Activated B cell treated with CpG ODN at 0.5 μM for 24 hours (primary cell): ENCODE measurements around the gene NFASC. TPM values are rescaled to one million over a fixed set of nuclear protein-coding genes. Genes with fewer than 3 reads are reported as not detected.

Source experiments
- ATAC-seq: fragments of 200-7000 bp; cut with Tn5 transposase; one replicate; pipeline ENCODE4 v1.10.0; 2021; ENCODE audit warnings: low read depth, mild to moderate bottlenecking, moderate library complexity
- CTCF ChIA-PET: fragments of 350-600 bp; sonication (Branson Sonifier 250); formaldehyde crosslinking; loops from one replicate; lab custom pipeline; 2021; ENCODE audit warnings: antibody characterized with exemption; lab: Charles Lee
- POLR2A ChIA-PET: fragments of 350-600 bp; sonication (Branson Sonifier 250); formaldehyde crosslinking; loops from one replicate; lab custom pipeline; 2021; ENCODE audit warnings: antibody characterized with exemption; lab: Charles Lee
- DNase-seq: peaks from one replicate; pipeline ENCODE4 v3.0.0; 2022
- H3K27ac Mint-ChIP-seq: one replicate; pipeline ENCODE4 v1.8.0; 2020; ENCODE audit warnings: mixed read lengths
- H3K27me3 Mint-ChIP-seq: one replicate; pipeline ENCODE4 v1.8.0; 2021; ENCODE audit warnings: mixed read lengths
- H3K36me3 Mint-ChIP-seq: one replicate; pipeline ENCODE4 v1.8.0; 2021; ENCODE audit warnings: low read depth, mixed read lengths
- H3K4me1 Mint-ChIP-seq: one replicate; pipeline ENCODE4 v1.8.0; 2021; ENCODE audit warnings: mixed read lengths
- H3K4me3 Mint-ChIP-seq: one replicate; pipeline ENCODE4 v1.8.0; 2020; ENCODE audit warnings: mild to moderate bottlenecking, mixed read lengths
- H3K9me3 Mint-ChIP-seq: one replicate; pipeline ENCODE4 v1.8.0; 2020; ENCODE audit warnings: mixed read lengths
- intact Hi-C: fragments of 100-400 bp; cut with micrococcal nuclease; formaldehyde crosslinking; loops from one replicate; pipeline ENCODE4 v1.15.1; 2024
- total RNA-seq: library from RNA; stranded (reverse); gene quantifications from 2 replicates; pipeline ENCODE4 v1.2.3, GENCODE V29; 2022
- TF ChIP-seq, protein P1 (sequence below): fragments of 200-600 bp; IDR thresholded peaks from one replicate; pipeline ENCODE4 v1.8.0; 2022; ENCODE audit warnings: antibody characterized with exemption, mild to moderate bottlenecking

The NFASC gene
- total RNA-seq, 1 donor from 2014 or later, result 0.07 TPM

DNA sequence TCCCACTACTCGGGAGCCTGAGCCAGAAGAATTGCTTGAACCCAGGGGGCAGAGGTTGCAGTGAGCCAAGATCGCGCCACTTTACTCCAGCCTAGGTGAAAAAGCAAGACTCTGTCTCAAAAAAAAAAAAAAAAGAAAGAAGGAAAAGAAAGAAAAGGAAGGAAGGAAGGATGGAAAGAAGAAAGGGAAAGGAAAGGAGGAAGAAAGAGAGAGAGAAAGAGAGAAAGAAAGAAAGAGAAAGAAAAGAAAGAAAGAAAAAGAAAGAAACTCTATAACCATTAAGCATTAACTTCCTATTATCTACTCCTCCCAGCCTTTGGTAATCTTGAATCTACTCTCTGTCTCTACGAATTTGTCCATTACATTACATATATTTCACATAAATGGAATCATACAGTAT is 6.9 kb upstream of the NFASC start:
- TF ChIP-seq, protein P1, sequence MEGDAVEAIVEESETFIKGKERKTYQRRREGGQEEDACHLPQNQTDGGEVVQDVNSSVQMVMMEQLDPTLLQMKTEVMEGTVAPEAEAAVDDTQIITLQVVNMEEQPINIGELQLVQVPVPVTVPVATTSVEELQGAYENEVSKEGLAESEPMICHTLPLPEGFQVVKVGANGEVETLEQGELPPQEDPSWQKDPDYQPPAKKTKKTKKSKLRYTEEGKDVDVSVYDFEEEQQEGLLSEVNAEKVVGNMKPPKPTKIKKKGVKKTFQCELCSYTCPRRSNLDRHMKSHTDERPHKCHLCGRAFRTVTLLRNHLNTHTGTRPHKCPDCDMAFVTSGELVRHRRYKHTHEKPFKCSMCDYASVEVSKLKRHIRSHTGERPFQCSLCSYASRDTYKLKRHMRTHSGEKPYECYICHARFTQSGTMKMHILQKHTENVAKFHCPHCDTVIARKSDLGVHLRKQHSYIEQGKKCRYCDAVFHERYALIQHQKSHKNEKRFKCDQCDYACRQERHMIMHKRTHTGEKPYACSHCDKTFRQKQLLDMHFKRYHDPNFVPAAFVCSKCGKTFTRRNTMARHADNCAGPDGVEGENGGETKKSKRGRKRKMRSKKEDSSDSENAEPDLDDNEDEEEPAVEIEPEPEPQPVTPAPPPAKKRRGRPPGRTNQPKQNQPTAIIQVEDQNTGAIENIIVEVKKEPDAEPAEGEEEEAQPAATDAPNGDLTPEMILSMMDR, result no peak
- intact Hi-C loops, result no loop called here
- ATAC-seq (no peak), DNase-seq (no peak)
- ChIA-PET CTCF (no interaction called here), POLR2A (no interaction called here)
- Mint-ChIP-seq H3K4me1 (no peaks in the 10 kb centered on the region), H3K4me3 (no peak overlapping the region), H3K27ac (no peak overlapping the region), H3K9me3 (peaks cover 5% of the 10 kb centered on the region), H3K36me3 (no peaks in the 10 kb centered on the region), H3K27me3 (peaks cover 15% of the 10 kb centered on the region)

DNA sequence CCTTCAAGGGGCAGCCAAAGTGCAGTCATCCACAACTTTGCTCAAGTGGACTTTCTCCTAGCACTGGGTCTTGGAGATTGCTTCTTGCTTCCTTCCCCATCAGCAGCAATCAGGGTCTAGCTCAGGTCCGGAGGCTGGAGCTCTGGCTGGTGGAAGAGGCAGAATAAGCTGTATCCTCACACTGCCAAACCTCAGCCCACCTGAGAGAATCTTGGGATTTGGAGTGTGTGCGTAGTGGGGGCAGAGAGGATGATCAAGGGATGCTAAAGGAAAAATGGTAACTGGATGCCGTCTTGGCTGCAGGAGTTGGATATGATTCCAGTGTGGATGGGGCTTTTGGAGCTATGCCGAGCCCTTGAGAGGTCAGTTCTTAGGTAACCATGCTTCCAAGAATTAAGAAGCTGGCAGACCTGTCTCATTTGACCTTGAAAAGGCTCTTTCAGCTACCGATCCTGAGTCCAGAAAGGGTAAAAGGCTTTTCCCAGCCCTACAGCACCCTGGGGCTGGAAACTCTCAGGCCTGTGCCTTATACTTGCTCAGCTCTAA is 4.5 kb upstream of the NFASC start:
- H3K27me3 Mint-ChIP-seq, result peaks cover 15% of the 10 kb centered on the region
- POLR2A ChIA-PET, result no interaction called here
- CTCF ChIA-PET, result no interaction called here
- intact Hi-C loops, result no loop called here
- DNase-seq (no peak), ATAC-seq (no peak)
- peaks cover 5% of the 10 kb centered on the region for H3K9me3 Mint-ChIP-seq
- no peak overlapping the region for H3K27ac Mint-ChIP-seq
- no peak overlapping the region for H3K4me3 Mint-ChIP-seq
- H3K4me1 Mint-ChIP-seq, result no peaks in the 10 kb centered on the region
- TF ChIP-seq, protein P1, result no peak
- no peaks in the 10 kb centered on the region for H3K36me3 Mint-ChIP-seq

DNA sequence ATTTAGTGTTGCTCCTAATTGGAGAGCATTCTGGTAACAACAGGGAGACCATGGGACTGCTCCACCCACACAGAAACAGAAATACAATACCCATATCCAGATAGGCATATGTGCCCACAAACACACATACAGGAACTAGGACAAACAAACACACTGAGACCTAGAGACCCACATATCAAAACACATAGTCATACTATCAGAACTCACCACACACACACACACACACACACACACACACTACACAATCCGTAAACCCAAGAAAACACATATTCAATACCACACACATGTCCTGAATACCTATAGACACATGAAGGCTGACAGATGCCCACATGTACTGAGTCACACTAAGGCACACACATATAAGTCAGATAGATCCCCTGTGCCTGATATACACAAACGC is 3.5 kb upstream of the NFASC start:
- intact Hi-C loops, result no loop called here
- H3K4me3 Mint-ChIP-seq, result no peak overlapping the region

DNA sequence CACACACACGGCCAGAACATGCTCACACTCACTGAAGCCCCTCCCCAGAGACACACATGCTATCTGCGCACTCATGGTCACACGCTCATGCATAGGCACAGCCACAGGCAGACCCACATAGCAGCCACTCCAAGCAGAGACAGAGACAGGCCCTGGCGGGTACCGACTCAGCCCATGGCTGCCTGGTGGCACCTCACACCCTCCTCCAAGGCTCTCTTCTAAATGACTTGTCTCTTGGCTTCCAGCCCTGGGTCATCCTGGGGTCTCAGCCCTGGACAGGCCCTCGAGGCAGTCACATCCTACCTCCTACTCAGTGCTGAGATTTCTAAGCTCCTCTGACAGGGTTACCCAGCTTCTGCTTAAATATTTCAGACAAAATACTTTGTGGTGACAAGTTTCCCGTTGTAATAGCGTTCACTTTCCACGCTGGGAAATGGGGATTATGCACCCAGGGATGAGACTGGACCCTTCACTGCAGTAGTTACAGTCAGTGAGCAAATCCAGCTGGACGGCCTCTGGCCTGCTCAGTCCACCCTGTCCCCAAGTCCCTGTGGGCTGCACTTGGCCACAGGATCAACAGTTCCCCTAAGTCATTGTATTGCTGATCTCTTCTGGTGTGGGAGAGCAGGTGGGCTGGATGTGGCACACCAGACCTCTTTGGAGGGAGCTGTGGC is 2.9 kb upstream of the NFASC start:
- no peak for ATAC-seq
- ChIA-PET POLR2A (no interaction called here), CTCF (no interaction called here)
- TF ChIP-seq, protein P1, result no peak
- intact Hi-C loops, result no loop called here
- DNase-seq, result no peak
- no peak overlapping the region for H3K4me3 Mint-ChIP-seq
- no peaks in the 10 kb centered on the region for H3K9me3 Mint-ChIP-seq
- no peaks in the 10 kb centered on the region for H3K36me3 Mint-ChIP-seq
- no peaks in the 10 kb centered on the region for H3K4me1 Mint-ChIP-seq
- H3K27ac Mint-ChIP-seq, result no peak overlapping the region
- peaks cover 15% of the 10 kb centered on the region for H3K27me3 Mint-ChIP-seq

More for the DNA sequence above, 3.5 kb upstream of the NFASC start:
- CTCF ChIA-PET, result no interaction called here
- POLR2A ChIA-PET, result no interaction called here
- Mint-ChIP-seq H3K27ac (no peak overlapping the region), H3K4me1 (no peaks in the 10 kb centered on the region), H3K9me3 (no peaks in the 10 kb centered on the region), H3K36me3 (no peaks in the 10 kb centered on the region), H3K27me3 (peaks cover 15% of the 10 kb centered on the region)
- TF ChIP-seq, protein P1, result no peak
- no peak for DNase-seq
- ATAC-seq, result no peak

DNA sequence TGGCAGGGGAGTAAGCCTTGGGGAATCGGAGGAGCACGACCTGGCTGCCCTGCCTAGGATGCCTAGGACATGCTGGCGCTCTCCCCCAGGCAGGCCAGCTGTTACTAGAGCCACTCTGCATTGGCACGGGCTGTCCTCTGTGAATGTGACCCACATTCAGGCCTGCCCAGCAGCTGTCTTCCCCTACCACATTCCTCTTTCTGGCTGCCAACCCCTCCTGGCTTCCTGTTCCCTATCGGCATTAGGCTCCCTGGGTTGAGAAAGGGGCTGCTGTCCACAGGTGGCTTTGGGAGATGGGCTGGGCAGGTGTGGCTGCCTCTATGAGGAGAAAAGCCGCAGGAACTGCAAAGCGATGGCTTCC is 2.3 kb upstream of the NFASC start:
- Mint-ChIP-seq H3K36me3 (no peaks in the 10 kb centered on the region), H3K9me3 (no peaks in the 10 kb centered on the region), H3K27me3 (peaks cover 15% of the 10 kb centered on the region), H3K4me3 (no peak overlapping the region), H3K27ac (no peak overlapping the region), H3K4me1 (no peaks in the 10 kb centered on the region)
- intact Hi-C loops, result no loop called here
- ATAC-seq, result no peak
- ChIA-PET CTCF (no interaction called here), POLR2A (no interaction called here)
- TF ChIP-seq, protein P1, result no peak
- no peak for DNase-seq
